Vagina (tissue), 2 donors: ENCODE results near the gene JAK2. TPM values are rescaled to one million over a fixed set of nuclear protein-coding genes. Genes with fewer than 3 reads are reported as not detected.

Experiments
- DNase-seq, 2 donors: peaks; one replicate each; pipeline ENCODE4 v3.0.0-alpha.2; 2017; ENCODE audit errors: extremely low spot score in 2 of 2
- H3K27ac ChIP-seq: fragments of 200-600 bp; sonication (generic); one replicate; pipeline ENCODE4 v1.5.1; 2019
- H3K27me3 ChIP-seq: fragments of 200-600 bp; sonication (generic); one replicate; pipeline ENCODE4 v1.5.1; 2019
- H3K36me3 ChIP-seq, 2 donors: fragments of 200-600 bp; sonication (generic); one replicate each; pipeline ENCODE4 v1.5.1; 2017 to 2019
- H3K4me1 ChIP-seq: fragments of 200-600 bp; sonication (generic); one replicate; pipeline ENCODE4 v1.5.1; 2019
- H3K4me3 ChIP-seq, 2 donors: fragments of 200-600 bp; sonication (generic); 1 replicate in 1 of 2; 2 replicates in 1 of 2; pipeline ENCODE4 v1.5.1; 2016 to 2019
- H3K9me3 ChIP-seq: fragments of 200-600 bp; sonication (generic); one replicate; pipeline ENCODE4 v1.5.1; 2019
- POLR2A ChIP-seq, 2 donors: fragments of 450-650 bp; IDR thresholded peaks; one replicate each; pipeline ENCODE4 v1.6.1; 2017; ENCODE audit warnings: antibody characterized with exemption in 2 of 2, mild to moderate bottlenecking in 2 of 2, moderate library complexity in 2 of 2
- POLR2AphosphoS5 ChIP-seq, 2 donors: sonication (generic); formaldehyde crosslinking; IDR thresholded peaks; one replicate each; pipeline ENCODE4 v1.9.0; 2017; ENCODE audit warnings: antibody characterized with exemption in 2 of 2, mild to moderate bottlenecking in 2 of 2, low read depth in 1 of 2; ENCODE audit not compliant: insufficient read depth in 1 of 2
- intact Hi-C: fragments of 100-400 bp; cut with DNase I; formaldehyde crosslinking; loops from one replicate; pipeline ENCODE4 v1.15.1; 2023
- total RNA-seq: library from RNA; depleted of rRNA; stranded (reverse); fragments of >200 nt; gene quantifications from one replicate; pipeline ENCODE4 v1.2.3, GENCODE V29; 2016
- TF ChIP-seq, protein P1 (sequence below), 3 experiments: fragments of 450-650 bp in 2 of 3; fragments of 200-600 bp in 1 of 3; sonication (generic) in 1 of 3; IDR thresholded peaks; one replicate each; pipeline ENCODE4 v1.5.1; 2017 to 2019; ENCODE audit warnings: antibody characterized with exemption in 3 of 3, mild to moderate bottlenecking in 2 of 3, moderate library complexity in 2 of 3

The JAK2 gene
- total RNA-seq, 1 donor from 2014 or later, result 25.8 TPM

GRCh38 chr9:4969130-4969529, 15.9 kb upstream of the JAK2 start:
- H3K27ac ChIP-seq, result no peak overlapping the region
- H3K4me1 ChIP-seq, result no peaks in the 10 kb centered on the region
- no peaks in the 10 kb centered on the region for H3K36me3 ChIP-seq
- intact Hi-C loops, result no loop called here
- no peak overlapping the region for H3K4me3 ChIP-seq
- no peak for DNase-seq
- no peak for TF ChIP-seq POLR2AphosphoS5 (IDR thresholded peaks at IDR 0.05; ENCODE audit: insufficient read depth in 1 of 2, low read depth in 1 of 2)
- TF ChIP-seq POLR2A (IDR thresholded peaks at IDR 0.05), result no peak
- TF ChIP-seq, protein P1, sequence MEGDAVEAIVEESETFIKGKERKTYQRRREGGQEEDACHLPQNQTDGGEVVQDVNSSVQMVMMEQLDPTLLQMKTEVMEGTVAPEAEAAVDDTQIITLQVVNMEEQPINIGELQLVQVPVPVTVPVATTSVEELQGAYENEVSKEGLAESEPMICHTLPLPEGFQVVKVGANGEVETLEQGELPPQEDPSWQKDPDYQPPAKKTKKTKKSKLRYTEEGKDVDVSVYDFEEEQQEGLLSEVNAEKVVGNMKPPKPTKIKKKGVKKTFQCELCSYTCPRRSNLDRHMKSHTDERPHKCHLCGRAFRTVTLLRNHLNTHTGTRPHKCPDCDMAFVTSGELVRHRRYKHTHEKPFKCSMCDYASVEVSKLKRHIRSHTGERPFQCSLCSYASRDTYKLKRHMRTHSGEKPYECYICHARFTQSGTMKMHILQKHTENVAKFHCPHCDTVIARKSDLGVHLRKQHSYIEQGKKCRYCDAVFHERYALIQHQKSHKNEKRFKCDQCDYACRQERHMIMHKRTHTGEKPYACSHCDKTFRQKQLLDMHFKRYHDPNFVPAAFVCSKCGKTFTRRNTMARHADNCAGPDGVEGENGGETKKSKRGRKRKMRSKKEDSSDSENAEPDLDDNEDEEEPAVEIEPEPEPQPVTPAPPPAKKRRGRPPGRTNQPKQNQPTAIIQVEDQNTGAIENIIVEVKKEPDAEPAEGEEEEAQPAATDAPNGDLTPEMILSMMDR (IDR thresholded peaks at IDR 0.05), result no peak
- H3K27me3 ChIP-seq, result no peaks in the 10 kb centered on the region
- H3K9me3 ChIP-seq, result no peaks in the 10 kb centered on the region

GRCh38 chr9:4970970-4971641, 14.0 kb upstream of the JAK2 start:
- intact Hi-C loops, result no loop called here
- no peak for DNase-seq
- Histone ChIP-seq H3K4me3 (no peak overlapping the region), H3K9me3 (no peaks in the 10 kb centered on the region), H3K4me1 (no peaks in the 10 kb centered on the region), H3K27ac (no peak overlapping the region), H3K36me3 (no peaks in the 10 kb centered on the region), H3K27me3 (no peaks in the 10 kb centered on the region)
- TF ChIP-seq, protein P1 (IDR thresholded peaks at IDR 0.05), result no peak
- TF ChIP-seq POLR2AphosphoS5 (IDR thresholded peaks at IDR 0.05; ENCODE audit: insufficient read depth in 1 of 2, low read depth in 1 of 2) (no peak), POLR2A (IDR thresholded peaks at IDR 0.05) (no peak)

GRCh38 chr9:4973246-4973645, 11.8 kb upstream of the JAK2 start:
- Histone ChIP-seq H3K9me3 (no peaks in the 10 kb centered on the region), H3K4me3 (no peak overlapping the region), H3K36me3 (no peaks in the 10 kb centered on the region), H3K27me3 (no peaks in the 10 kb centered on the region), H3K4me1 (no peaks in the 10 kb centered on the region), H3K27ac (no peak overlapping the region)
- intact Hi-C loops, result no loop called here
- TF ChIP-seq POLR2A (IDR thresholded peaks at IDR 0.05) (no peak), POLR2AphosphoS5 (IDR thresholded peaks at IDR 0.05; ENCODE audit: insufficient read depth in 1 of 2, low read depth in 1 of 2) (no peak)
- TF ChIP-seq, protein P1 (IDR thresholded peaks at IDR 0.05), result no peak
- DNase-seq, result no peak

DNA sequence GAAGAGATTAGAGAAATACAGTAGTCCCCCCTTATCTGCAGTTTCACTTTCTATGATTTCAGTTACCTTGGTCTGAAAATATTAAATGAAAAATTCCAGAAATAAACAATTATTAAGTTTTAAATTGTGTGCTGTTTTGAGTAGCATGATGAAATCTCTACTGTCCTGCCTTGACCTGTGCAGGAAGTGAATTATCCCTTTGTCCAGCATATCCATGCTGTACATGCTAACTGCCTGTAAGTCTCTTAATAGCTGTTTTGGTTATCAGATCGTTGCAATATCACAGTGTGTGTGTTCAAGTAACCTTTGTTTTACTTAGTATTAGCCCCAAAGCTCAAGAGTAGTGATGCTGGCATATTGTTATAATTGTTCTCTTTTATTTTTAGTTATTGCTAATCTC, 11.2 kb upstream of the JAK2 start:
- intact Hi-C loops, result no loop called here
- H3K9me3 ChIP-seq, result no peaks in the 10 kb centered on the region
- H3K27me3 ChIP-seq, result no peaks in the 10 kb centered on the region
- no peak overlapping the region for H3K27ac ChIP-seq
- H3K4me1 ChIP-seq, result no peaks in the 10 kb centered on the region
- DNase-seq, result no peak
- TF ChIP-seq POLR2AphosphoS5 (IDR thresholded peaks at IDR 0.05; ENCODE audit: insufficient read depth in 1 of 2, low read depth in 1 of 2), result no peak
- TF ChIP-seq POLR2A (IDR thresholded peaks at IDR 0.05), result no peak
- TF ChIP-seq, protein P1 (IDR thresholded peaks at IDR 0.05), result no peak
- H3K36me3 ChIP-seq, result no peaks in the 10 kb centered on the region
- H3K4me3 ChIP-seq, result no peak overlapping the region

DNA sequence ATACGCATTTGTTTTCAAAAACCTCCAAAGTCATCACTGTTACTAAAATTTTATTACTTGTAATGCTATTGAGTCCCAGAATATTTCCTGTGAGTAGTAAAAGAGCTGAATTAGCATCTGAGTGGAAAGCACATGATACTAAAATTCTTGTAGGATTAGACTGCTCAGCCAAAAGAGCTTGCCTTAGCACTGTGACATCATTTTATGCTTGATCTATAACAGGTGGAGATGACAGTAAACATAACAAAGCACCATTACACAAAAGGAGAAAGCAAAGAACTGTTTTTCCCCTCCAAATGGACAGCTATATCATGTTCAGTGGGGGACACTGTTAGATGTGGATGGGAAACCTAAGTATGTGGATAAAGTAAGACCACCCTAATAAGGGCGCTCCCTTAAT, 5.8 kb upstream of the JAK2 start:
- DNase-seq, result no peak
- TF ChIP-seq, protein P1 (IDR thresholded peaks at IDR 0.05), result no peak
- TF ChIP-seq POLR2A (IDR thresholded peaks at IDR 0.05) (no peak), POLR2AphosphoS5 (IDR thresholded peaks at IDR 0.05; ENCODE audit: insufficient read depth in 1 of 2, low read depth in 1 of 2) (peak; percentile 45 to 64)
- Histone ChIP-seq H3K4me3 (no peak overlapping the region), H3K36me3 (no peaks in the 10 kb centered on the region), H3K27ac (peak overlapping the region; percentile 68), H3K4me1 (peaks cover 9% of the 10 kb centered on the region), H3K9me3 (no peaks in the 10 kb centered on the region), H3K27me3 (no peaks in the 10 kb centered on the region)
- intact Hi-C loops, result no loop called here
